NT2/D1 (cell line): ENCODE results near the gene PEPD.

ENCODE experiments used
- SUZ12 ChIP-seq: IDR thresholded peaks from 2 replicates; pipeline ENCODE4 v1.6.1; 2011; ENCODE audit not compliant: insufficient read length, insufficient read depth; ENCODE audit errors: extremely low read depth
- YY1 ChIP-seq: IDR thresholded peaks from 2 replicates; pipeline ENCODE4 v1.6.1; 2011; ENCODE audit not compliant: insufficient read length, insufficient read depth

DNA sequence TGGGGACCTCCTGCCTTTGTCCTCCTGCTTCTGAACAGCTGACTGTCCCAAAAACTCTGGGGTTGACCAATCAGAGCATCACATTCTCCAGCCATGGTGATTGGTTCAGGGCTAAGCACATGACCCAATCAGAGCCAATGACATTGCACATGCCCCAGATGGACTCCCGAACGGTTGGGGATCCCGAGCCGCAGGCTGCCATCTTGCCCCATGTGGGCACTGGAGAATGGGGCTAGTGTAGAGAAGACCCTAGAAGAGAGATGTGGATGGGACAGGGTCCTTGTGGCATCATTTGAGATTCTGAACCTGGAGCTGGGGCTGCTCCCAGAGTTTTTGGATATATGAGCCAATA, 31.3 kb upstream of the PEPD start:
- TF ChIP-seq SUZ12 (no peak), YY1 (no peak)
